HG02840 (cell line): ENCODE results near the gene CDH2.

Source experiments
- ATAC-seq: cut with Tn5 transposase; IDR thresholded peaks from one replicate; pipeline ENCODE4 v1.9.1; 2021; ENCODE audit warnings: mild to moderate bottlenecking, moderate library complexity, moderate number of reproducible peaks; ENCODE audit not compliant: unreplicated experiment, low FRiP score

The CDH2 gene

DNA sequence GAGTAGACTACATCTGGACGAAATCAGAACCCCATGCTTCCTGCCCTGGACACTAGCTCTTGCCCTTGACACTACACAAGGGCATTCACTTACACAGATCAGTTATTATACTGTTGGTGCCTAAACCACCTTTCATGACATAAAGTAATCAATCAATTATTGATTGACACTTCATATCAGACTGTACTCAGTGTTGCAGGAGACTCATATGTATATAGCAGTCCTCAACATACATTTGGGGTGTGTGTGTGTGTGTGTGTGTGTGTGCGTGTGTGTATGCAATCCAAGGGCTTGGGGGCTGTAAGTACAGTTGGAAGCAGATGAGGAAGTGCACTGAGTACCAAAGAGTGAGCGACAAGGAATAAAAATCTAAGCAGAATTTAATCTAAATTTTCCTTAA is 5.1 kb downstream of the CDH2 start:
- no peak for ATAC-seq

DNA sequence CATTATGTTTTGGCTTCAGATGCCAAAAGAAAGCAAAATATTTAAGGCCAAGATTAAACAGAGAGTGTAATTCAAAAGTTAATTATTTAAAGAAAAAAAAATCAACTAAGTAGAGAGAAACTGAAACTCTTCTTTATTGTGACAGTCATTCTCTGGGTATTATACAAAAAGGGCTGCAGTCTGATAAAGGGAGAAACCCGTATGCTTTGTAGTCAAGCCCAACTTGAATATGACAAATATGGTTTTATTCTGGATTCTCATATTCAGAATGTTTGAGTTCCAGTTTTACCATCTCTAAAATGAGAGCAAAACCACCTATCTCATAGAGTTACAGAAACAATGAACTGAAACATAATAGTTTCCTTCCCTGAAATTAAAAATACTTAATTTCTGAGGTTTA is 8.2 kb downstream of the CDH2 start:
- no peak for ATAC-seq

DNA sequence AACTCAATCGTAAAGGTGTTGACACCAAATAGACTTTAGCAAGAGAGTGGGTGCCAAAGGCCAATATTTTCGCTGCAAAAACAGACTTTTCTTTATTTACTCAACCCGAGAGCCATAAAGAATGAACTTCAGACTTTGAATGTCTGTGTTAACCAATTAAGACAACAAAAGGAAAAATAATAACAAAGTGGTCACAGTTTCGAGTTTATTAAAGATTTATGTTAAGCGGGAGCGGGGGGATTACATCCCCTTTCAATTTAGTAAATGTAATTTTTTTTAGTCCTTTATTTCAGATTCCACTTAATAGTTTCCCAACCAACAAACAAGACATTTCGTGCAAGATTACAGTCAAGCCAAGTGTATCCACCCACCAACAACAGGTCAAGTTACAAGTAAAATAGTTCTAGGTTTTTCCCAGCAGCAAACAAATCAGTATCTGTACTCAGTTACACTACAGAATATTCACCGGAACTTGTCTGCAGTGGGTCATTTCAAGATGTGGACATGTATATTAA is 9.0 kb downstream of the CDH2 start:
- no peak for ATAC-seq

DNA sequence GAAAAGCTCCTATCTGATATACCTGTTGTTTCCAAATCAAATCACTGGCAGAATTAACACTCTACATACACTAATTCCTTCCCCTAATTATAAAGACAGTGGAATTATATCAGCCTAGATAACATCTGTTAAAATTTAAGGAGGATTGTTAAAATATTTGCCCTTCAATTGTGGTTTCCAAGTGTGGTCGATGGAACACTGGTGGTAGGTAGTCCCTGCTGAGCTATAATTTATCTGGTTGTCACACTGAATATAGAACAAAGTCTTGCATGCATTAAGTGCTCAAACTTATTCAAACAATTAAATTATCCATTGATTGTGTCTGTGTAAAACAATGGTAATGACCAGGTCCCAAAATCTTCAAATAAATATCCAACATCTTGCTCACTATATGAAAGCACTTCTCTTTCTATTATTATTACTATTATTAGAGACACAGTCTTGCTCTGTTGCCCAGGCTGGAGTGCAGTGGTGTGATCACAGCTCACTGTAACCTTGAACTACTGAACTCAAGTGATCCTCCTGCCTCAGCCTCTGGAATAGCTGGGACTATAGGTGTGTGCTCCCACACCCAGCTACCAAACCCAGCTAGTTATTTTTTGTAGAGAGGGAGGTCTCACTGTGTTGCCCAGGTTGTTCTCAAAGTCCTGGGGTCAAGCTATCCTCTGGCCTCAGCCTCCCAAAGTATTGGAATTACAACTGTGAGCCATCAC is 12.0 kb downstream of the CDH2 start:
- ATAC-seq = no peak

DNA sequence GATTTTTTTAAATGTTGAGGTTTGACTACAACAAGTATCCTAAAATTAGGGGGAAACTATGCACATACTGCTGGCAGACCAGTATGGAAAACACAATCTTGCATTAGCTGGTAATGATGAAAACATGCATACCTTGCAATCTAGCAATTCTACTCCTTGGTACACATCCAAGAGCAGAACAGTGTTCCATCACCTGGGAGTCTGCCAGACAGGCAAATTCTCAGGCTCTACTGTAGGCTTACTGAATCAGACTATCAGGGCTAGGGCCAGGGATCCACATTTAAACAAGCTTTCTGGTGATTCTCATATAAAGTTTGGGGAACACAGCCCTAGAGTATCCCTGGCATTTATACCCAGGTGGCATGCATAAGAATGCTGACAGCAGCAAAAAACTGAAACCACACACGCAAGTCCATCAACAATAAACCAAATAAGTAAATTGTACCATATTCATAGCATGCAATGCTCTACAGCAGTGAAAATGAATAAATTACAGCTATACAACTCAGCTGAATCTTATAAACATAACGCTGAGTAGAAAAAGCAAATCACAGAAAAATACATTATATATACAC is 13.6 kb downstream of the CDH2 start:
- no peak for ATAC-seq

DNA sequence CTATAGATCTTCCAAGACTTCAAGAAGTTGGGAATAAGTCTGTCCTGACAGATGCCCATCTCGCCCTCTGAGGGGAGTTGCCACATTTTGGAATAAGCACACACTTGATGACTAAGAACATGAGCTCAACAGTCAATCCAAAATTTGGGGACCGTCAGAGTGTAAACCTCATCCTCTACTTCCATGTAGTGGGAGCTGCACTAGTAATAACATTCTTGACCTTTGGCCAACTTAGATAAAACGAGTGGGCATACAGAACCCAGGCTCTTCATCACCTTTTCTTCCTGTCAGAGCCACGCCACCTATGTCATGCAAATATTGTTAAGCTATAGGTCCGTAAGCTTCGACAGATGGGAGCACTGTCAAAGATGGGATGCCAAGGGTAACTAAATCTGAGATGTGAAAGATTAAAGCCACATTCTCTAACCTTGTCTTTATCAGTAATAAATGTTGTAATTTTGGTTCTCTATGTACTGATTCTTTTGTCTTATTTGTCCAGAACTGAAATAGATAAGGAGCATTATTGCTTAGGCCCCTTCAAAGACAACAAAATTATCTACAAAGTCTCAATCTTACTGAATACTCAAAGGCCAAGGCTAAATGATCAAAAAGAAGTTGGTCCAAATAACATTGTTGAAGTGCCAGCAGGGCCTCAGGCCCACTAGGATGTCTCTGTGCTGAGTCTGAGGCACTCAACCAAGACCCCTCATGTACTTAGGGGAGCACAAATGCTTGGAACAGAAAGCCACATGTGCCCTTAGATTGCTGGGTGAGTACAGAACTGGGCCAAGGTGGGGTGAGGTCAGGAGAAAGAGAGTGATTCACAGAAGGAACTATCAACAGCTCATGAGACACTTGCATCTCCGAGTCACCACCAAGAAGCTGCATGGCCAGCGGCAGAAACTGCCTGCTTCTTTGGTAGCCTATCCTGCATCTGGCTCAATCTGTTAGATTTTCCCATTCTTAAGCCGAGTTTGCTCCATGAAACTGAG is 15.0 kb downstream of the CDH2 start:
- ATAC-seq = no peak

DNA sequence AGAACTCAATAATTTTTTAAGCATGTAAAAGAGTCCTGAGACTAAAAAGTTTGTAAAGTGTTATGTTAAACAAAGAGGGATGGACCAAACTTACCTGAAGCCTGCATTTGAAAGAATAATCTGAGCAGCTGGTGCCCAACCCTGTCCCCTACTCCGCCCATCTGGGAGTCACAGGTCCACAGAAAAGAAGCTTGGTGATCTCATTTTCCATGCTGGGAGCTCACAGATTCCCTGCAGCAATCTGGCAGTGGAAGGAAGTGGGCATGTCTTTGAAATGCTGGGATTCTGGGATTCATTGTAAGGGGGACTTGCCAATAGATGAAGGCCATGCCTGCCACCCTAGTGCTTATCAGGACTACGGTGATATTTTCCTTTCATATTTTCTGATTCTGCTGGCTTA is 17.9 kb downstream of the CDH2 start:
- no peak for ATAC-seq

DNA sequence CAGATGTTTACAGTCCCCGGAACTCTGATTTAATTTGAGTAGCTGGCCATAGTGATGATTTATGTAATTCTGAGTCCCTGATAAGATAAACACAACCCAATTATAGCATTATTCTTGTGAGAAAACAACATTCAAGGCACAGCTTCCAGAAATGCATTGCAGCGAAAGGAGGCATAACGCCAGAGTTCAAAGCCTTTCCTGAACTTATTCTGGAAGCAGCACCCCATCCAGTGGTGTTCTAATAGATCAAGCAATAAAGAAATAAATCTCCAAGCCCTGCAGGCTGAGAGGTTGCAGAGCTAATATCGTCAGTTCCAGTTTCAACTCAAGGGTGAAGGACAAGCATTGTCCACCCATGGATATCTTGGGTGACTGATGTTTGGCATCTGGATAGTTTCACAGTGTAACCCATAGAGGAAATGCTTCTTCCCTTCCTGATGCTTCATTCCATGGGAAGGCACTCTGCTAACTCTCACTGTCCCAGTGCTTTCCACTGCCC is 18.8 kb downstream of the CDH2 start:
- ATAC-seq = no peak

DNA sequence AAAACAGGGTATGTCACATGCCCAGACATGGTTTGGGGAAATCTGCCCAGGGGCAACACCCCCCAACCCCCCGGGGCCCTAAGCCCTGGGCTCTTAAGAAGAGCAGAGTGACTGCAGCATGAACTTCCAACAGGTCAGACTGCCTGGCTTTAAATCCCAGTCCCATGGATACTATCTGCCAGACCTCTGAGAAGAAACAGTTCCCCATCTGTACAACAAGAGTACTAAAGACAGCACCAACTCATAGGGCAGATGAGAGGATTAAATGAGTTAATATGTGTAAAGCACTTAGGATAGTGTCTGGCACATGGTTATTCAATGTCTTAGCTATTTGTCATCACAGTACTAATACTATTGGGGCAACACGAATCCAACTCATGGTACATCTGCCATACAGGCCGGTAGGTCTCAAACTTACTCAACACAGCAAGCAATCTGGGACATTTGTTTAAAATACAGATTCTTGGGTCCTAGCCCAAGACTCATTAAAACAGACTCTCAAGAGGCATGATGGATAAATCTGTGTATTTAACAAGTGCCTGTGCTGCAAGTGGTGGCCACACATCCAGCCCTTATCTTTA is 23.4 kb downstream of the CDH2 start:
- no peak for ATAC-seq

DNA sequence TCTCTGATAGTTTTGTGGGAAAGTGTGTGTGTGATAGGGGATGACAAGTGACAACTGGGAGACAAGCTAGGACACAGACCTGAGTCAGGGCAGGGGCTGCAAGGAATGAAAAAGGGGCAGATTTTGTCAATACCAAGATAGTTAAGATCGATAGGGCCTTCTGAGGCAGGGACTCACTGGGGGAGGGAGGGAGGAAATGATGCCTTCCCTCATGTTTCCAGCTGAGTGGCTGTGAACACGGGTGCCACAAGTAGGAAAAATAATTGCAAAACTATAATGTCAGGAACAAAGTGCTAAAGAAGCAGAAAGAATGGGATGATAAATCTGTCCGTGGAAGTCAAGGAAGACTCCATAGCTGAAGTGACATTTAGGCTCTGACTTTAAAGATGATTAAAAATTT is 24.2 kb downstream of the CDH2 start:
- no peak for ATAC-seq

DNA sequence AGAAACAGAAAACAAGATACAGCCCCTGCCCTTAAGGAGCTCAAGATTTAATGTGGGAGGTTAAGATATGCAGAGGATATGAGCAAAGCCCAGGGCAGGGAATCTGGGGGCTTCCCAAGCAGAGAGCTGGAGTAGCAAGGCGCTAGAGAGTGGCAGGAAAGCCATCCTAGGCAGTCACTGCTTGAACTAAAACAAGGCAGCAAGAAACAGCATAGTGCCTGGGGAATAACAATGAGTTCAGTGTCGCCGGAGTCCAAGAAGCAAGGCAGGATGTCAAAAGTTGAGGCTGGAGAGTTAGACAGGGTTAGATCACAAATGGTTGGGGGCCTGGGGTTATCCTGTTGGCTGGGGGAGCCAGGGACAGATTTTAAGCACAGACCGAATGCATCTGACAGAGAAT is 24.6 kb downstream of the CDH2 start:
- no peak for ATAC-seq

DNA sequence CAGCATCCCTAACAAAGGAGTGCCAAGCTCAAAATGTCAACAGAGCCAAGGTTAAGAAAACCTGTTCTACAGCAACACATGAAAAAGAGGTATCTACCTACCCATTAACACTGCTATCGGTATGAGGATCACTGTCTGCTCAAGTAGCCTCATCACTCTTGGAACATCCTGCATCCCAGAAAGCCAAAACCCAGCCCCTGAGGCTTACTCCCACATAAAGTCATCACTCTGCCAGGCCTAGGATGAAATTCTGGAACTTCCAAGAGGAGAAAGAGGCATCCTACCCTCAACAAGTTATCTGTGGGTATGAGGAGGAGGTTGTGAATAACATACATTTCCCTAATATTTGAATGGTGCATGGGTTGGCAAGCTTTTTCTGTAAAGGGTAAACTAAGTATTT is 25.5 kb downstream of the CDH2 start:
- no peak for ATAC-seq

DNA sequence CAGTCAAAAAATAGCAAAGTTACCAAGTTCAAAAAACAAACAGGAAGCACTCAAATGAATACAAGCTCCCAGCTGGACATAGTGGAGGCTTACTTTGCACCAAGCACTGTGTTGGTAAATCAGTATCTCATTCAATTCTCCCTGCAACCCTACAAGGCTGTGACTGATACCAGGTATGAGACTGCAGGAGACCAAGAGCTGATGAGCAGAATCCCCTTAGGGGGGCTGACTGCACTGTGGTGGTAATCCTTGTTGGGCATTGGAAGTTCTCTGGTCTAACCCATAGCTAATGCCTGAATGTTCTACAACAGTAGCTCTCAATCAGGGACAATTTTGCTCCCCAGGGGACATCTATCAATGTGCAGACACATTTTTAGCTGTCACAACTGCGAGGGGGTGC is 26.0 kb downstream of the CDH2 start:
- ATAC-seq = no peak

DNA sequence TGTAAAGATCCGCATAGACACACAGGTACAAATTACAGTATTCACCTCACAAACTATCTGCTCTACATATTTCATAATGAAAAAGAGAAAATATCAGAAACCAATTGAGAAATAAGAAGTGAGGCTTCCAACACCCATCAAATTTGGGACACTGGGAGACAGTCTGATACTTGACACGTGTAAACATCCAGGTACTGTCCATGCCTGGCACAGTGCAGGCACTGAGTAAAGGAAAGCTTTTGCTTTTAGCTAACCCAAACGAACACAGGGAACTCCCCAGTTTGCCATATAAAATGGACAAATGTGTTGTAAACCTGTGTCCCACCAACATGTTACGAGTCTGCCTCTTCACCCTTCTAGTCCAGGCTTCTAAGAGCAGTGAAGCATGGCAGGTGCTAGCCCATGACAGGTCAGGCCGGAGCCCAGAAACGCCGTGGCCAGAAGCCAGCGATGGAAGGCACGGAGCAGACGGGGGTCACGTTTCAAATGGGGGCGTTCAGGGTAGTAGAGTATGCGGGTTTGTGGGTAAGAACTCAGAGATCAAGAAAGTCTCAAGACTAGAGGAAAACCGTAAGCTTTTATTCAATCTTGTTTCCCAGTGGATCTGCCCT is 27.0 kb downstream of the CDH2 start:
- no peak for ATAC-seq

DNA sequence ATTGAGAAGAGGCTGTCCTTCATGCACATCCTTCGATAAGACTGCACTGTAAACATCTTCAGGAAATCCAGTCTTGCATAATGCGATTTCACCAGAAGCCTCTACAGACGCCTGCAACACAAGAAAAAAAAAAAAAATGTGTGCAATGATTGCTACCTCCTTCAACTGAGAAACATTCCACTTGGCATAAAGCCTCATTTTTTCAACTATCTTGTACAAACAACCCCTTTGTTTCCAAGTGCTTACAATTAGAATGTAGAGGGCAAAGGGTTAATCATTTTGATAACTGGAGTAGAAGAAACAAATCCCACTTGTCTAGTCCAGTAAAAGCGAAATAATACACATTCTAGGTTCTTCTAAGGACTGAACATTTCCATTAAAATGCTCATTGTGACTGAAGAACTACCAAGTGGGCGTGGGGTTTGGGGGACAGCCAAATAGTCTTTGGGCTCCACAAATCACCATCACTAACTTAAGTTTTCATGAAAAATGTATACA is 29.2 kb downstream of the CDH2 start:
- ATAC-seq = no peak

DNA sequence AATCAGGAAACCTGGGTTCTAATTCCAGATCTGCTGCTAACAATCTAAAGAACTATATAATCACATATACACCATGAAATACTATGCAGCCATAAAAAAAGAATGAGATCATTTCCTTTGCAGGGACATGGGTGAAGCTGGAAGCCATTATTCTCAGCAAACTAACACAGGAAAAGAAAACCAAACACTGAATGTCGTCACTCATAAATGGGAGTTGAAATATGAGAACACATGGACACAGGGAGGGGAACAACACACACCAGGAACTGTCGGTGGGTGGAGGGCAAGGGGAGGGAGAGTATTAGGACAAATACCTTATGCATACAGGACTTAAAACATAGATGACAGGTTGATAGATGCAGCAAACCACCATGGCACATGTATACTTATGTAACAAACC is 33.2 kb downstream of the CDH2 start:
- no peak for ATAC-seq

DNA sequence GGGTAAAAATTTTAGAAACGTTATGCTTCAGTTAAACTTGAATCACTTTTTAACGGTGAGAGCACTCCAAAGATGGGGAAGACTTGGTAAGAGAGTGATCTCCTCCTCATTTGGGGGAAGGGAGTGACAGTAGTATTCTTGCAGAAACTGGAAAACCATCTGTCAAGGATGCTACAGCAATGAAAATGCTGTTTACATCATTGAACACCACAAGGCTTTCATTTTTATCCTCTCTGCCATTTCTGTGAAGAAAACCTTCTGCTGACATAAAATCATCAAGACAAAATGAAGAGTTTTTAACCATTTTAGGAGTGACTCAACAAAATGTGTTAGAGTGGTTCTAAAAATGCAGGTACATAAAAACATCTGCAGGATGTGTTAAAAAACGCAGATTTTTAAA is 38.1 kb downstream of the CDH2 start:
- ATAC-seq = no peak

DNA sequence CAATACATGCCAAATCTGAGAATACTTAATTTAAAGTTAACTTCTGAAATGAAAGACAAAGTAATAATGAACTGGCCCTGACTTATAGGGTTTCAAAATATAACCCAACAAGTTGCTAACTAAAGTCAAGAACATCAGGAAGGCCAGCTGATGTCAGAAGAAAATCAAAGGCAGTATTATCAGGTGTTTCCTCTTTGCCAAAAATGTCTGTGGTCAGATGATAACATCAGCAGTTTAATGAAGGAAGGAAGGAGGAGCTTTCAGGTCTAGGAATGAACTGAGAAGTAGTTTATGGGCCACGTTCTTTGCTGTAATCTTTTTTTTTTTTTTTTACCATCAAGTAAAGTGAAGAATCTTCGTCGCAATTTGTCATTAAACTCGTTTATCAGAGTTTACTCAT is 40.9 kb downstream of the CDH2 start:
- ATAC-seq = no peak

DNA sequence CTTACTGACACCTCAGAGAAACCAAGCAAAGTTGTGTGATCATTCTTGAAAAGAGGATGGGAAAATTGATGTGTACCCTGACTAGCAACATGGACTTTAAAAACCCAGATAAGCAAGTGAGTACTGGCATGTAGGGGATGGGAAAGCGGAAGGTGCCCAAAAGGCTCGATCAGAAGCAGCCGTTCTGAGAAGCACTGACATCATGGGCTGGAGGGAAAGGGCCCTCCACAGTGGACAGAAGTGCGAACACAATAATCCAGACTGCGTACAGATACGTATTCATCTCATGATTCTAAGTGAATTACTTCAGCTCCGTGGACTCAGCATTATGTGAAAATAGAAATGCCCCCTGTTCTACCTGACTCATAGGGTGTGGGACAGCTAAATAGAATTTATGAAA is 42.2 kb downstream of the CDH2 start:
- no peak for ATAC-seq

DNA sequence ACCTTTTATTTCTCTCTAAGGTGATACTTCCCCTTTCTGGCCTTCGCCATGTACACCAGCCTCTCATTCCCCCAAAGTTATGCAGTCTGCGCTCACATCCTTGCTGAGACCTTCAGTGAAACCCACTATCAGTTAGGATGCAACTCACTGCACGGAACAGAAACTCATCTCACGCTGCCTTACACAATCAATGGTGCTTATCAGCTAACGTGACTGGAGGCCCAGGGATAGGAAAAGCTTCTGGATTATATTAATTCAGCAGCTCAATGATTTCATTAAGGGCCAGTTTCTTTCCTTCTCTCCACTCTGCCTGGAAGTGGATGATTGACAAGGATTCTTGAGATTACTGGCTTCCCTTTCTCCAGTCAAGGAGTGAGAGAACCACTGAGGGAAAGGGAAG is 44.8 kb downstream of the CDH2 start:
- no peak for ATAC-seq
